Tibial nerve (tissue), 4 donors: ENCODE measurements around the gene GPR149. TPM values are rescaled to one million over a fixed set of nuclear protein-coding genes. Genes with fewer than 3 reads are reported as not detected.

Experiments used
- DNase-seq, 2 donors: peaks; one replicate each; pipeline ENCODE4 v3.0.0-alpha.2; 2019; ENCODE audit warnings: low spot score in 2 of 2
- H3K27ac ChIP-seq, 4 donors: fragments of 200-600 bp; sonication (generic) in 3 of 4; one replicate each; pipeline ENCODE4 v1.5.1; 2017 to 2019; ENCODE audit warnings: mild to moderate bottlenecking in 1 of 4
- H3K27me3 ChIP-seq, 2 donors: fragments of 200-600 bp; sonication (generic) in 1 of 2; one replicate each; pipeline versions ENCODE4 v1.5.1 to v1.6.0; 2017 to 2019
- H3K36me3 ChIP-seq, 3 donors: fragments of 200-600 bp; sonication (generic); one replicate each; pipeline ENCODE4 v1.5.1; 2018 to 2019
- H3K4me1 ChIP-seq, 4 donors: fragments of 200-600 bp; sonication (generic) in 3 of 4; one replicate each; pipeline ENCODE4 v1.5.1; 2017 to 2019
- H3K4me3 ChIP-seq, 4 donors: fragments of 200-600 bp; sonication (generic) in 3 of 4; one replicate each; pipeline ENCODE4 v1.5.1; 2017 to 2019; ENCODE audit warnings: mild to moderate bottlenecking in 1 of 4, moderate library complexity in 1 of 4
- H3K9me3 ChIP-seq, 4 donors: fragments of 200-600 bp; sonication (generic) in 3 of 4; one replicate each; pipeline ENCODE4 v1.5.1; 2017 to 2019
- EP300 ChIP-seq, 2 donors: sonication (generic); formaldehyde crosslinking; IDR thresholded peaks; one replicate each; pipeline ENCODE4 v1.6.1; 2017; ENCODE audit warnings: antibody characterized with exemption in 2 of 2, mild to moderate bottlenecking in 1 of 2
- POLR2A ChIP-seq, 2 donors: fragments of 450-650 bp; IDR thresholded peaks; one replicate each; pipeline ENCODE4 v1.6.1; 2017; ENCODE audit warnings: antibody characterized with exemption in 2 of 2, mild to moderate bottlenecking in 2 of 2, moderate library complexity in 2 of 2
- WGBS, 2 donors: methylation state at CpG; one replicate each; pipeline ENCODE4 v1.1.5; 2018; 5-methylcytosine and 5-hydroxymethylcytosine counted together
- total RNA-seq, 4 donors: library from RNA; depleted of rRNA; stranded (reverse); fragments of >200 nt; gene quantifications; one replicate each; pipeline ENCODE4 v1.1.0, GENCODE V29; 2016
- TF ChIP-seq, protein P1 (sequence below), 5 experiments: fragments of 200-600 bp in 3 of 5; fragments of 450-650 bp in 2 of 5; sonication (generic) in 3 of 5; IDR thresholded peaks; one replicate each; pipeline ENCODE4 v1.5.1; 2016 to 2019; ENCODE audit warnings: antibody characterized with exemption in 5 of 5, mild to moderate bottlenecking in 3 of 5, moderate library complexity in 2 of 5

GPR149 gene
- total RNA-seq, 4 donors from 2014 or later, result not detected

- Histone ChIP-seq H3K27me3 (no peaks in the 10 kb centered on the region), H3K9me3 (no peaks in the 10 kb centered on the region), H3K4me3 (no peak overlapping the region), H3K27ac (no peak overlapping the region), H3K4me1 (peaks cover 0 to 34% (median 14%) of the 10 kb centered on the region in 4 donors), H3K36me3 (peaks cover 0 to 28% (median 4%) of the 10 kb centered on the region in 3 donors)
- no peak for DNase-seq
- TF ChIP-seq POLR2A (IDR thresholded peaks at IDR 0.05) (no peak), EP300 (IDR thresholded peaks at IDR 0.05) (no peak)
- TF ChIP-seq, protein P1, sequence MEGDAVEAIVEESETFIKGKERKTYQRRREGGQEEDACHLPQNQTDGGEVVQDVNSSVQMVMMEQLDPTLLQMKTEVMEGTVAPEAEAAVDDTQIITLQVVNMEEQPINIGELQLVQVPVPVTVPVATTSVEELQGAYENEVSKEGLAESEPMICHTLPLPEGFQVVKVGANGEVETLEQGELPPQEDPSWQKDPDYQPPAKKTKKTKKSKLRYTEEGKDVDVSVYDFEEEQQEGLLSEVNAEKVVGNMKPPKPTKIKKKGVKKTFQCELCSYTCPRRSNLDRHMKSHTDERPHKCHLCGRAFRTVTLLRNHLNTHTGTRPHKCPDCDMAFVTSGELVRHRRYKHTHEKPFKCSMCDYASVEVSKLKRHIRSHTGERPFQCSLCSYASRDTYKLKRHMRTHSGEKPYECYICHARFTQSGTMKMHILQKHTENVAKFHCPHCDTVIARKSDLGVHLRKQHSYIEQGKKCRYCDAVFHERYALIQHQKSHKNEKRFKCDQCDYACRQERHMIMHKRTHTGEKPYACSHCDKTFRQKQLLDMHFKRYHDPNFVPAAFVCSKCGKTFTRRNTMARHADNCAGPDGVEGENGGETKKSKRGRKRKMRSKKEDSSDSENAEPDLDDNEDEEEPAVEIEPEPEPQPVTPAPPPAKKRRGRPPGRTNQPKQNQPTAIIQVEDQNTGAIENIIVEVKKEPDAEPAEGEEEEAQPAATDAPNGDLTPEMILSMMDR (IDR thresholded peaks at IDR 0.05), result no peak
- 88 to 94% methylated on average over 1 of the region's 1 CpG for WGBS, 2 donors
Observed at GRCh38 chr3:154314152-154314551, 115.8 kb downstream of the GPR149 start.

GRCh38 chr3:154310840-154311239, 119.2 kb downstream of the GPR149 start:
- H3K27me3 ChIP-seq, result no peaks in the 10 kb centered on the region
- TF ChIP-seq, protein P1 (IDR thresholded peaks at IDR 0.05), result no peak
- TF ChIP-seq POLR2A (IDR thresholded peaks at IDR 0.05) (no peak), EP300 (IDR thresholded peaks at IDR 0.05) (no peak)
- H3K4me3 ChIP-seq, result no peak overlapping the region
- peaks cover 0 to 44% (median 4%) of the 10 kb centered on the region in 3 donors for H3K36me3 ChIP-seq
- H3K4me1 ChIP-seq, result peaks cover 0 to 24% (median 0%) of the 10 kb centered on the region in 4 donors
- no peak for DNase-seq
- H3K27ac ChIP-seq, result no peak overlapping the region
- no peaks in the 10 kb centered on the region for H3K9me3 ChIP-seq

DNA sequence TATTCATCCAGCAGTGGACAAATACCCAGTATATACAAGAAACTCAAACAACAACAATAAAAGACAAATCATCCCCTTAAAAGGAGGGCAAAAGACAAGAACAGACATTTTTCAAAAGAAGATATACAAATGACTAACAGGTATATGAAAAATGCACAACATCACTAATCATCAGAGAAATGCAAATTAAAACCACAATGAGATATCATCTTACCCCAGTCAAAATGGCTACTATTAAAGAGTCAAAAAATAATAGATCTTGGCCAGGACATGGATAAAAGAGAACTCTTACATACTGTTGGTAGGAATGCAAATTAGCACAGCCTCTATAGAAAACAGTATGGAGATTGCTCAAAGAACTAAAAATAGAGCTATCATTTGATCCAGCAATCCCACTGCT, 122.6 kb downstream of the GPR149 start:
- Histone ChIP-seq H3K4me1 (peaks cover 0 to 20% (median 0%) of the 10 kb centered on the region in 4 donors), H3K9me3 (no peaks in the 10 kb centered on the region), H3K27me3 (no peaks in the 10 kb centered on the region), H3K36me3 (peaks cover 0 to 53% (median 7%) of the 10 kb centered on the region in 3 donors), H3K27ac (no peak overlapping the region), H3K4me3 (no peak overlapping the region)
- DNase-seq, result no peak
- no peak for TF ChIP-seq EP300 (IDR thresholded peaks at IDR 0.05)
- TF ChIP-seq, protein P1 (IDR thresholded peaks at IDR 0.05), result no peak
- TF ChIP-seq POLR2A (IDR thresholded peaks at IDR 0.05), result no peak

DNA sequence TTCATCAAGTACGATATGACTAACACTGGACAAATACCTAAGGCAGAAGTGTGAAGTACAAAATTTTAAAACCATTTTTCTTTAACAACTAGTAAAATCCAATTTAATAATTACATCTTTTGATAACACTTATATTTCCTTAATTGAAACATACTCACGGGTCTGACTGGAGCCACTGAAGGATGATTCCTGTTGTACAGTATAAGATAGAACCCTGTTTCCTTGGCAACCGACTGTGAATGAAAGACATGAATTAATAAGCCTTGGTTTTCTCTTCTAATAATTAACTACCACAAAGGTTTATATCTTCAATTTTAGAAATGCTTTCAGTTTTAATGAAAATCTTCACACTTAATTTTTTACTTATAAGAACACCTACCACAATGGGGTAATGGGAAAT, 125.1 kb downstream of the GPR149 start:
- Histone ChIP-seq H3K36me3 (peaks cover 0 to 73% (median 16%) of the 10 kb centered on the region in 3 donors), H3K4me1 (peaks cover 0 to 14% (median 0%) of the 10 kb centered on the region in 4 donors), H3K9me3 (no peaks in the 10 kb centered on the region), H3K4me3 (no peak overlapping the region), H3K27me3 (no peaks in the 10 kb centered on the region), H3K27ac (no peak overlapping the region)
- DNase-seq, result no peak
- WGBS, 2 donors, result 94 to 95% methylated on average over 3 of the region's 3 CpGs
- TF ChIP-seq, protein P1 (IDR thresholded peaks at IDR 0.05), result no peak
- no peak for TF ChIP-seq POLR2A (IDR thresholded peaks at IDR 0.05)
- TF ChIP-seq EP300 (IDR thresholded peaks at IDR 0.05), result no peak

GRCh38 chr3:154304116-154304786, 125.7 kb downstream of the GPR149 start:
- peaks cover 0 to 80% (median 16%) of the 10 kb centered on the region in 3 donors for H3K36me3 ChIP-seq
- H3K9me3 ChIP-seq, result no peaks in the 10 kb centered on the region
- no peak overlapping the region for H3K27ac ChIP-seq
- TF ChIP-seq POLR2A (IDR thresholded peaks at IDR 0.05), result no peak
- TF ChIP-seq, protein P1 (IDR thresholded peaks at IDR 0.05), result no peak
- TF ChIP-seq EP300 (IDR thresholded peaks at IDR 0.05), result no peak
- no peak for DNase-seq
- no peaks in the 10 kb centered on the region for H3K27me3 ChIP-seq
- H3K4me3 ChIP-seq, result no peak overlapping the region
- H3K4me1 ChIP-seq, result peaks cover 0 to 14% (median 0%) of the 10 kb centered on the region in 4 donors
